H9 (cell line): ENCODE data around the gene SUMO4. TPM values are rescaled to one million over a fixed set of nuclear protein-coding genes. Genes with fewer than 3 reads are reported as not detected.

Source experiments
- DNase-seq: peaks from one replicate; pipeline ENCODE4 v3.0.0-alpha.2; 2017
- H2AFZ ChIP-seq: one replicate; pipeline ENCODE4 v1.6.1; 2013; ENCODE audit warnings: mild to moderate bottlenecking, low read length, control low read depth, moderate library complexity
- H2AK5ac ChIP-seq: 2 replicates; pipeline ENCODE4 v1.6.1; 2013; ENCODE audit warnings: low read length, control low read depth, mixed read lengths; ENCODE audit not compliant: insufficient read length
- H2BK120ac ChIP-seq: one replicate; pipeline ENCODE4 v1.6.1; 2013; ENCODE audit warnings: low read depth, mild to moderate bottlenecking, low read length, control low read depth, inconsistent platforms; ENCODE audit not compliant: poor library complexity, severe bottlenecking
- H2BK12ac ChIP-seq: 2 replicates; pipeline ENCODE4 v1.6.1; 2013; ENCODE audit warnings: low read length, control low read depth, mixed read lengths, low read depth; ENCODE audit not compliant: insufficient read length
- H2BK15ac ChIP-seq: 2 replicates; pipeline ENCODE4 v1.6.1; 2013; ENCODE audit warnings: low read depth, low read length, control low read depth
- H2BK20ac ChIP-seq: one replicate; pipeline ENCODE4 v1.6.1; 2013; ENCODE audit warnings: low read depth, mild to moderate bottlenecking, low read length, control low read depth, inconsistent platforms; ENCODE audit not compliant: poor library complexity, severe bottlenecking
- H2BK5ac ChIP-seq: 2 replicates; pipeline ENCODE4 v1.6.1; 2013; ENCODE audit warnings: low read length, control low read depth, mixed read lengths; ENCODE audit not compliant: insufficient read length
- H3K14ac ChIP-seq: 2 replicates; pipeline ENCODE4 v1.6.1; 2013; ENCODE audit warnings: low read length, control low read depth; ENCODE audit not compliant: insufficient read depth
- H3K18ac ChIP-seq: 2 replicates; pipeline ENCODE4 v1.6.1; 2013; ENCODE audit warnings: low read depth, mild to moderate bottlenecking, mixed read lengths, low read length, control low read depth; ENCODE audit not compliant: insufficient read length
- H3K23ac ChIP-seq: 2 replicates; pipeline ENCODE4 v1.6.1; 2013; ENCODE audit warnings: low read length, control low read depth, mixed read lengths, low read depth; ENCODE audit not compliant: insufficient read length
- H3K23me2 ChIP-seq: 2 replicates; pipeline ENCODE4 v1.6.1; 2013; ENCODE audit warnings: low read depth, mild to moderate bottlenecking, mixed read lengths, low read length, control low read depth; ENCODE audit not compliant: insufficient read length, poor library complexity, severe bottlenecking
- H3K27ac ChIP-seq: 2 replicates; pipeline ENCODE4 v1.5.1; 2013; ENCODE audit warnings: low read length, control low read depth, mixed read lengths, low read depth; ENCODE audit not compliant: insufficient read length
- H3K27me3 ChIP-seq: 2 replicates; pipeline ENCODE4 v1.6.1; 2013; ENCODE audit warnings: low read length, control low read depth, inconsistent platforms; ENCODE audit not compliant: insufficient read depth
- H3K4ac ChIP-seq: 2 replicates; pipeline ENCODE4 v1.6.1; 2013; ENCODE audit warnings: low read depth, mild to moderate bottlenecking, control low read depth, inconsistent platforms, low read length, moderate library complexity
- H3K4me1 ChIP-seq: 2 replicates; pipeline ENCODE4 v1.6.1; 2013; ENCODE audit warnings: low read length, control low read depth, inconsistent platforms; ENCODE audit not compliant: insufficient read depth
- H3K4me2 ChIP-seq: 2 replicates; pipeline ENCODE4 v1.6.1; 2013; ENCODE audit warnings: low read length, control low read depth, mixed read lengths; ENCODE audit not compliant: insufficient read length, insufficient read depth
- H3K56ac ChIP-seq: 2 replicates; pipeline ENCODE4 v1.6.1; 2013; ENCODE audit warnings: low read depth, mild to moderate bottlenecking, mixed read lengths, low read length, control low read depth; ENCODE audit not compliant: insufficient read length
- H3K79me1 ChIP-seq: 2 replicates; pipeline ENCODE4 v1.6.1; 2013; ENCODE audit warnings: low read depth, mild to moderate bottlenecking, moderate library complexity, low read length, control low read depth, inconsistent platforms; ENCODE audit not compliant: insufficient read depth, poor library complexity, severe bottlenecking
- H3K79me2 ChIP-seq: 2 replicates; pipeline ENCODE4 v1.6.1; 2013; ENCODE audit warnings: low read length, control low read depth, inconsistent platforms; ENCODE audit not compliant: insufficient read depth
- H3K9ac ChIP-seq: 2 replicates; pipeline ENCODE4 v1.6.1; 2013; ENCODE audit warnings: low read length, control low read depth, mixed read lengths; ENCODE audit not compliant: insufficient read length; ENCODE audit errors: extremely low read depth
- H3K9me3 ChIP-seq: one replicate; pipeline ENCODE4 v1.6.1; 2013; ENCODE audit warnings: low read depth, low read length, inconsistent platforms; ENCODE audit not compliant: control insufficient read depth
- H3T11ph ChIP-seq: one replicate; pipeline ENCODE4 v1.6.1; 2013; ENCODE audit warnings: mild to moderate bottlenecking, low read length, control low read depth, inconsistent platforms
- H4K20me1 ChIP-seq: one replicate; pipeline ENCODE4 v1.6.1; 2013; ENCODE audit not compliant: control insufficient read depth, insufficient read length, insufficient read depth
- H4K5ac ChIP-seq: 2 replicates; pipeline ENCODE4 v1.6.1; 2013; ENCODE audit warnings: low read depth, mild to moderate bottlenecking, mixed read lengths, low read length, control low read depth; ENCODE audit not compliant: insufficient read length
- H4K8ac ChIP-seq: replicated peaks from 2 replicates; pipeline ENCODE4 v1.6.1; 2013; ENCODE audit warnings: low read length, control low read depth, mixed read lengths, low read depth; ENCODE audit not compliant: insufficient read length
- H4K91ac ChIP-seq: 2 replicates; pipeline ENCODE4 v1.6.1; 2013; ENCODE audit warnings: low read depth, mild to moderate bottlenecking, moderate library complexity, mixed read lengths, low read length, control low read depth; ENCODE audit not compliant: insufficient read length
- H3K27ac Mint-ChIP-seq, 3 experiments: 2 replicates in 2 of 3; 3 replicates in 1 of 3; pipeline ENCODE4 v1.8.0; 2020 to 2021; ENCODE audit warnings: mixed read lengths in 3 of 3, mild to moderate bottlenecking in 1 of 3, moderate library complexity in 1 of 3
- H3K27me3 Mint-ChIP-seq: 2 replicates; pipeline ENCODE4 v1.8.0; 2021; ENCODE audit warnings: low read depth, mild to moderate bottlenecking, moderate library complexity, mixed read lengths
- H3K36me3 Mint-ChIP-seq, 3 experiments: 2 replicates in 2 of 3; 3 replicates in 1 of 3; pipeline ENCODE4 v1.8.0; 2020 to 2021; ENCODE audit warnings: low read depth in 3 of 3, mixed read lengths in 3 of 3; ENCODE audit not compliant: insufficient read depth in 1 of 3
- H3K4me1 Mint-ChIP-seq, 2 experiments: 2 replicates each; pipeline ENCODE4 v1.8.0; 2020; ENCODE audit warnings: mixed read lengths in 2 of 2
- H3K4me3 Mint-ChIP-seq, 2 experiments: 2 replicates in 1 of 2; 3 replicates in 1 of 2; pipeline ENCODE4 v1.8.0; 2020 to 2021; ENCODE audit warnings: mild to moderate bottlenecking in 2 of 2, mixed read lengths in 2 of 2, moderate library complexity in 1 of 2
- H3K9me3 Mint-ChIP-seq, 2 experiments: 2 replicates in 1 of 2; 3 replicates in 1 of 2; pipeline ENCODE4 v1.8.0; 2020; ENCODE audit warnings: mild to moderate bottlenecking in 2 of 2, mixed read lengths in 2 of 2, moderate library complexity in 1 of 2
- total RNA-seq: library from RNA; stranded (reverse); gene quantifications from 2 replicates; pipeline ENCODE4 v1.2.1, GENCODE V29; 2021
- TF ChIP-seq, protein P1 (sequence below): fragments of 200-600 bp; sonication (generic); conservative IDR thresholded peaks from 3 replicates; pipeline ENCODE4 v1.8.0; 2021; ENCODE audit warnings: antibody characterized with exemption, mild to moderate bottlenecking

SUMO4 gene
- total RNA-seq, 1 experiment from 2014 or later, result 1.5 TPM

DNA sequence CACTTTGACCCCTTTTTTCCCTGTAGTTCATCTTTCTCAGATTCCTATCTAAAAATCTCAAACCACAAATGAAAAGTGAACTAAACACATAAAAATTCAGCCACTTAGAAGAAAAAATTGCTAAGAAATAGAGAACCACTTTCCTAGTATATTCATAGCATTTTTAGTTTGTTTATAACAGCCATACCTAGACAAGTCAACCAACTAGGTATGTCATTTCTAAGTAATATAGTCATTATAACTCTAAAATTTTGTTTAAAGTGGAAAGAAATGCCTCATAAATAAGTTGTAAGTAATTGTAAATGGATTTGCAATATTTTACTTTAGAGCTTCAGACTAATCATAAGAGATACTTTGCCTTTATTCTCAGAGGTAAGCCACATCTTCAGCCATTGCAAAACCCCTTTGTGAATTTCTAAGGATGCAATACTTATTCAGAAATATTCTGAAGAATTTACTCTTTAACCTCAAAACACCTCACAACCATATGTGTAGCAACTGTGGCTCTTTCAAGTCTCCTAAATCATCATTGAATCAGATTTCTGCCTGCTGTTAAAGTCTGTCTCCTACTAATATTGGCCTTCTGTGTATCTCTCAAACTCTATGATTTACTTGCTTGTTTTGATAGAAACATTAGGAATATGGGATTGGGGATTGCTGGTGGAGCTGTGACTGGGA lies 6.9 kb upstream of the SUMO4 start:
- TF ChIP-seq, protein P1, sequence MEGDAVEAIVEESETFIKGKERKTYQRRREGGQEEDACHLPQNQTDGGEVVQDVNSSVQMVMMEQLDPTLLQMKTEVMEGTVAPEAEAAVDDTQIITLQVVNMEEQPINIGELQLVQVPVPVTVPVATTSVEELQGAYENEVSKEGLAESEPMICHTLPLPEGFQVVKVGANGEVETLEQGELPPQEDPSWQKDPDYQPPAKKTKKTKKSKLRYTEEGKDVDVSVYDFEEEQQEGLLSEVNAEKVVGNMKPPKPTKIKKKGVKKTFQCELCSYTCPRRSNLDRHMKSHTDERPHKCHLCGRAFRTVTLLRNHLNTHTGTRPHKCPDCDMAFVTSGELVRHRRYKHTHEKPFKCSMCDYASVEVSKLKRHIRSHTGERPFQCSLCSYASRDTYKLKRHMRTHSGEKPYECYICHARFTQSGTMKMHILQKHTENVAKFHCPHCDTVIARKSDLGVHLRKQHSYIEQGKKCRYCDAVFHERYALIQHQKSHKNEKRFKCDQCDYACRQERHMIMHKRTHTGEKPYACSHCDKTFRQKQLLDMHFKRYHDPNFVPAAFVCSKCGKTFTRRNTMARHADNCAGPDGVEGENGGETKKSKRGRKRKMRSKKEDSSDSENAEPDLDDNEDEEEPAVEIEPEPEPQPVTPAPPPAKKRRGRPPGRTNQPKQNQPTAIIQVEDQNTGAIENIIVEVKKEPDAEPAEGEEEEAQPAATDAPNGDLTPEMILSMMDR, result no peak
- H4K91ac ChIP-seq, result no peak overlapping the region
- no peak overlapping the region for H2AFZ ChIP-seq
- no peaks in the 10 kb centered on the region for H3K27me3 Mint-ChIP-seq
- H2BK5ac ChIP-seq, result no peak overlapping the region
- no peak overlapping the region for H3T11ph ChIP-seq
- no peak overlapping the region for H2BK20ac ChIP-seq
- no peak overlapping the region for H2BK12ac ChIP-seq
- H2BK120ac ChIP-seq, result no peak overlapping the region
- no peaks in the 10 kb centered on the region for H3K23me2 ChIP-seq
- H3K9me3 Mint-ChIP-seq, result peaks cover 0 to under 1% of the 10 kb centered on the region in 2 experiments; a peak in 2 of 5 replicates
- H3K4me2 ChIP-seq, result no peak overlapping the region
- H3K9me3 ChIP-seq, result no peaks in the 10 kb centered on the region
- H3K27me3 ChIP-seq, result no peaks in the 10 kb centered on the region
- H4K20me1 ChIP-seq, result no peaks in the 10 kb centered on the region
- no peak overlapping the region for H3K27ac ChIP-seq
- H3K23ac ChIP-seq, result no peak overlapping the region
- no peak overlapping the region for H3K4ac ChIP-seq
- no peak overlapping the region for H3K18ac ChIP-seq
- no peak overlapping the region for H2BK15ac ChIP-seq
- no peak overlapping the region for H3K9ac ChIP-seq
- no peak for DNase-seq
- H3K4me1 ChIP-seq, result no peaks in the 10 kb centered on the region
- H3K27ac Mint-ChIP-seq, result no peak overlapping the region
- no peak overlapping the region for H2AK5ac ChIP-seq
- H3K4me3 Mint-ChIP-seq, result no peak overlapping the region
- no peak overlapping the region for H4K8ac ChIP-seq
- H3K36me3 Mint-ChIP-seq, result peaks cover 9 to 25% (median 14%) of the 10 kb centered on the region in 3 experiments; a peak in 6 of 7 replicates
- no peak overlapping the region for H3K56ac ChIP-seq
- no peaks in the 10 kb centered on the region for H3K79me1 ChIP-seq
- no peak overlapping the region for H4K5ac ChIP-seq
- H3K14ac ChIP-seq, result no peak overlapping the region
- H3K4me1 Mint-ChIP-seq, result peaks cover 0 to 3% of the 10 kb centered on the region in 2 experiments; a peak in 2 of 4 replicates
- no peaks in the 10 kb centered on the region for H3K79me2 ChIP-seq
